DMS114 treated with DMSO at 0.1 percent for 48 hours (cell line): ENCODE data around the gene LRP1.

Source experiments
- DNase-seq: peaks from one replicate; lab custom pipeline; 2025; ENCODE audit not compliant: unreplicated experiment; lab: John Stamatoyannopoulos, UW

LRP1 gene

DNA sequence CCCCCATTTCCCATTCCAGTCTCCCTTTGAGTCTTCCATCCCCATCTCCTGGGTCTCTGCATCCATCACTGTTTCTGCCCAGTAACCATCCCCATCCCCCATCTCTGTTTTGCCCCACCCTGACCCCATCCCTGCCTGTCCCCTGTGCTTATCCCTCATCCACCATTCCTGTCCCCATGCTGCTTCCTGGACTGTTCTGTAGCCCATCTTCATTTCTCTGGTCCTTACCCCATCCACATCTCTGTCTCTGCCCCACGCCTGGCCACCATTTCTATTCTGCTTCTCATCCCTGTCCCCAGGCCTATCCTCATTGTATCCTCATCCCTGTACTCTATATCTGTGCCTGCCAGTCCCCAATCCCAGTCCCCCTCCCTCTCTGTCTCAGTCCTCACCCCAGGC is 92.5 kb downstream of the LRP1 start:
- DNase-seq = no peak

DNA sequence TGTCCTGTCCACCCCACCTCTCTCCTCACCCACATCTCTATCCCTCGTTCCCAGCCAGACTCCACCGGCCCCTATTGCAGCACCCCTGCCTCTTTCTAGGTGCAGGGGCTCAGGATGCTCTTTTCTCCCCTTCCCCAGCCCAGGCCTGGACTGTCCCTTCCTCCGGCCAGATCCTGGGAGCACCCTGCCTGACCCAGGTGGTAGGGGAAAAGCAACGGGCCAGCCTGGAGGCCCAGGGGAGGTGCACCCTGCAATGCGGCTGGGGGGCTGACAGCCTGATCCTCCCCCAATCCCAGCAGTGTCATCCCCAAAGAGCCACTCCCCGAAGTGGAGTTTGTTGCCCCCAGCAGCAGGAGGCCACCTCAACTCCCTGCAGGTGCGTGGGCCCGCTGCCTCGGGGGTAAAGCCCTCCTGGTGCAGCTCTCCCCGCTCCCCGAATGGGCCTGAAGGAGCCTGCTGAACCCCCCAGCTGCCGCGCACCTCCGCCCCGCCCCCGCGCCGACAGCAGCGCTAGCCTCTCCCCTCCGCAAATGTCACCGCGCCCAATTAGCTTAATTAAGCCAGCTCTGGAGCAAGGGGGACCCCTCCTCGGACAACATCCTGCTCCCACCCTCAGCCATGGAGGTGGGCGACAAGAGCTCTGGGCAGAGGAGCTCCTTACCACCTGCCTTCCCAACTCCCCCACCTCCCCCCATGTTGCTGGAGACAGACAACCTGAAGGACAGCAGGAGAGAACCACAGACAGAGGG is 93.1 kb downstream of the LRP1 start:
- no peak for DNase-seq

- no peak for DNase-seq
Measured at GRCh38 chr12:57222286-57223190, 94.3 kb downstream of the LRP1 start.

DNA sequence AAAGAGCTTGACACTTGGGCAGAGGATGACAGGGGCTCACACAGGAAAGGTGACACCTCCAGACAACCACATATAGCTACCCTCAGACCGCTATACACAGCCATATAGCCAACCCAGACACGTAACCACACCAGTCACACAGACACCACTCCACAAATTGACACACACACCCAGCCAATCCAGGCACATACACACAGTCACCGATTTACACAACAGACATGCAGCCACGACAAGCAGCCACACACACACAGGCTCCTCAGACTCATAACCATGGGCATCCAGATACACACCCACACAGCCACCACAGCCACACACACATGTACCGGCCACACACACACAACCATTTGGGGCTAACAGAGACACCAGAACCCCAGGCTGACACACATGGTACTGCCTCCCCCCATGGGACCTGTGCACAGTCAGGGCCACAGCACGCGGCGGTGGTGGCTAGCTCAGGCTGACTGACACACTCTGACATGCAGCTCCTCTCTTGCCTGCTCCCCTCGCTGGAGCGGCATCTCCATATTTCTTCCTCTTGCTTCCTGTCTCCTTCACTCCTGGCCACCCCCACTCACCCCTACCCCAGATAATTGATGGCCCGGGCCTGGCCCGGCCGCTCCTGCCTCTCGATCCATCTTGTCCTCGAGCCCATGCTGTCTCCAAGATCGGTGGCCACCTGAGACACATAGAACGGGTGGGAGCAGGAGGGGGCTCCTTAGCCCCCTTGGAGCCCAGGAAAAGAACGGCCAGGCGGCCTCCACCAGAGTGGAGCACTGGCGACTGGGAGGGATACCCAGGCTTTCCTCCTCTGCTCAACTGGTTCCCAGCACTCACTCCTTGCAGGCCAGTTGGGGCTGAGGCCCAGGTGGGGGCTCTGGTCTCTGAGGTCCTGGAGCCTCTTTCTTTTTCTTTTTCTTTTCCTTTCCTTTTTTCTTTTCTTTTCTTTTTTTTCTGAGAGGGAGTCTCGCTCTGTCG is 95.2 kb downstream of the LRP1 start:
- no peak for DNase-seq

GRCh38 chr12:57224278-57224972 is 96.1 kb downstream of the LRP1 start:
- no peak for DNase-seq

GRCh38 chr12:57224973-57225679 is 96.8 kb downstream of the LRP1 start:
- no peak for DNase-seq

DNA sequence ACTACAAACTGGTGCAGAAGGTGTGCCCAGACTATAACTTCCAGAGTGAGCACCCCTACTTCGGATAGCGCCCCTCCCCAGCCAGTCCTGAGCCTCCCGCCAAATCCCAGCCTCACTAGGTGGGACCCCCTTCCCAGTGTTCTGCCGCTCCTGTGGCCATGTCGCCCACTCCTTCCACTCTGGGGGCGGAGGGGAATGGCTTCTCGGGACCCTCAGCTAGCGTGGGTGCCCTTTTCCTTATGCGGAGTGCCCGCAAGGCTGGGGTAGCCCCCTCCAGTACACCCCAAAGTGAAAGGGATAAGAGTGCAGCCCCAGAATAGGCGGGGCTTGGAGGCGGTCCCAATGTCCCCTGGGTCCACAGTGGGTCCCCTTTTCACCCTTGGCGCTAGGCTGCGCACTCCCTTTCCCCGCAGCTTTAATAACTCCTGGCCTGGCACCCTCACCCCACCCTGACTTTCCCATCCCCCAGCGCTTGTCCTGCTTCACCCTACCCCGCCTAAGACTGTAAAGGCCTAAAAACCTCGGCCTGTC is 97.5 kb downstream of the LRP1 start:
- DNase-seq = no peak

- DNase-seq = no peak
Measured at GRCh38 chr12:57226588-57227314, 98.5 kb downstream of the LRP1 start.

DNA sequence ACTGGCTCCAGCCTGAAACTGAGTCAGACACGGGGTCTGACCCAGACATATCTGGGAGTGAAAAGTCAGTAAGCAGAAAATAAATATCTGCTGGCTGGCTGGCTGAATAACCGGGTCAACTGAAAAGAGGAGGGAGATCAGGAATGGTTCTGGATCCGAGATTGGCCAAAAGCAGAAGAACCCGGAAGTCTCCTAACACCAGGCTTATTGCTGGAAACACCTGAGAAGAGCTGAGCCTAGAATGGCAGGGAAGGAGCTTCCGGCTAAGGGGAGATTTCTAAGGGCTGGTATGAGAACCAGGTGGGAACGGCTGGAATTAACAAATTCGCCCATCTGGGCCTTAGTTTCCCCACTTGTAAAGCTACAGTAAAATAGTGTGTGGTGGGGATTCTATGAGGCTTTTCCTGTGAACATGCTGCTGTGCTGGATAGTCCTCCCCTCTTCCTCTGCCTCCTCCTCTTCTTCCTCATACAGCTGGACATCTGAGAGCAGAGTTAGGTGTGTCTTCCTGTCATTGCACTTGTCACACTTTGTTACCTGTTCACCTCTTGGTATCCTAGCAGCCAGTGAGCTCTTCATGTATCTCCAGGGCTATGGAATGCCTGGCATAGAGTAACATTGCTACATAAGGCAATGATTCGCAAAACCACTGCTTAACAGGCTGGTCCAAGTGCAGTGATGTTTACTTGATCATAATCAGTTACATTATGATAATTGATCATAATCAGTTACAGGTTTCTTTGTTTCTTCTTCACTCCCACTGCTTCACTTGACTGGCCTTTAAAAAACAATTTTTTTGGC is 99.2 kb downstream of the LRP1 start:
- no peak for DNase-seq

DNA sequence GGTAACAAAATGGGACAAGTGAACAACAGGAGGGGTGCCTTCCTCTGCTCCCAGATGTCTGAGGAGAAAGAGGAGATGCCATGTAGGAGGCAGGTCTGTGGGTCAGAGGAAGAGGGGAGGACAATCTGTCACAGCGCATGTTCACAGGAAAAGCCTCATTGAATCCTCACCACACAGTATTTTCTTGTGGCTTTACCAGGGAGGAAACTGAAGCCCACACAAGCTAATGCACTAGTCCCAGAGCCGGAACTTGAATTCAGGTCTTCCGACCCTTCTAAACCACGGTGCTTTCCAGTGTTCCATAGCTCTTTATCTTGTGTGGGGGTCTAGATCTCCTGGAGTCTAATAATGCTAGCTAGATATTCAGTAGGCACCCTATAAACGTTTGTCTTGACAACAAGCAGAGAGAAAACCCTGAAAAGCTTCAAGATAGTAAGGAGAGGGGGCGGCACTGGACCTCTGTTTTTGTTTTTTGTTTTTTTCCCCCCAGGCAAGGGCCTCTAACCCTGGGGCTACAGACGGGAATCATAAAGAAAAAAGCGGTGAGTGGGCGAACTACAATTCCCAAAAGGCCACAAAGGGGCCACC is 100.9 kb downstream of the LRP1 start:
- DNase-seq = no peak

- peak; percentile 95 for DNase-seq
Measured at GRCh38 chr12:57229634-57230380, 101.5 kb downstream of the LRP1 start, which contains the start of gene SHMT2. Gene SHMT2, plus strand, starts transcription at chr12:57229711. Its CDS starts 68 bp downstream, at chr12:57229779.

- no peak for DNase-seq
Measured at GRCh38 chr12:57230381-57231155, 102.3 kb downstream of the LRP1 start.

DNA sequence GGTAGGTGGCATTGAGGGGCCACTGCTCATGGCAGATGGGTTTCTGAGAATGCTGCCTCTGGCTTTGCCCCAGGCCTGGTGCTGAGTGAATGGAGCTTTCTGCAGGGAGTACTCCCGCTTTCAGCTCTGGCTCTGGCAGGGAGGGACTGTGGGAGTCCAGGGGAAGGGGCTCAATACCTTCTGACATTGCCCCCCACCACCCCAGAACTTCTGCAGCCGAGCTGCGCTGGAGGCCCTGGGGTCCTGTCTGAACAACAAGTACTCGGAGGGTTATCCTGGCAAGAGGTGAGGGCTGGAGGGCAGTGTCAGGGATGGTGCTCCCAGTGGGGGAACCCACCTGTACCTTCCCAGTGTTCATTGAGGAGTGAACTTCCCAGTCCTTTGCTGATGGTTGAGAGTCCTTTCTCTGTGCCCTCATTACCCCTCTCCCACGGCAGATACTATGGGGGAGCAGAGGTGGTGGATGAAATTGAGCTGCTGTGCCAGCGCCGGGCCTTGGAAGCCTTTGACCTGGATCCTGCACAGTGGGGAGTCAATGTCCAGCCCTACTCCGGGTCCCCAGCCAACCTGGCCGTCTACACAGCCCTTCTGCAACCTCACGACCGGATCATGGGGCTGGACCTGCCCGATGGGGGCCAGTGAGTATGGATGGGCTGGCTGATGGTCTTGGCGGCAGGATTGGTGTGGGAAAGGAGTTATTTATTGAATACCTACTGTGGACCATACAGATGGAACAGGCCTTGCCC is 103.2 kb downstream of the LRP1 start:
- DNase-seq = no peak

DNA sequence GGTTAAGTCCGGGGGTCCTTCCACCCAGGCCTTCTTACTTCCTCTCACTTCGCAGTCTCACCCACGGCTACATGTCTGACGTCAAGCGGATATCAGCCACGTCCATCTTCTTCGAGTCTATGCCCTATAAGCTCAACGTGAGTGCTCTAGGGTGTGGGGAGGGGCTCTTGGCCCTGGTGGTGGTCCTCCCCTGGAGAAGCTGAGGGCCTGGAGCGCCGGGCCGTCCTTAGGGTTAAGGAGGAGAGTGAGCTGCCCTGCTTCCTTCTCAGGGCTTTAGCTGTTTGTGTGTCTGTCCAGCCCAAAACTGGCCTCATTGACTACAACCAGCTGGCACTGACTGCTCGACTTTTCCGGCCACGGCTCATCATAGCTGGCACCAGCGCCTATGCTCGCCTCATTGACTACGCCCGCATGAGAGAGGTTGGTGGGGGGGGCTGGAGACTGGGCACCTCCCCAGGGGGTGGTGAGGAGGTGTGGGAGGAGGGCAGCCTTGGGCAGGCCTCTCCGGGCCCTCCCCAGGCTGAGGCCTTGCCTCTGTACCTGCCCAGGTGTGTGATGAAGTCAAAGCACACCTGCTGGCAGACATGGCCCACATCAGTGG is 104.0 kb downstream of the LRP1 start:
- DNase-seq = no peak
